ENCODE results near the gene UBE2V1.

The UBE2V1 gene

GRCh38 chr20:50068041-50068651 is 44.8 kb downstream of the UBE2V1 start:
- no peak for TF ChIP-seq CREB1 (IDR thresholded peaks at IDR 0.05; ENCODE audit: low read depth)
- TF ChIP-seq EGR1 (IDR thresholded peaks at IDR 0.05) = no peak
- no peak for TF ChIP-seq USF1 (IDR thresholded peaks at IDR 0.05)
- no peak for TF ChIP-seq CEBPB (IDR thresholded peaks at IDR 0.05)
- TF ChIP-seq, protein P1, sequence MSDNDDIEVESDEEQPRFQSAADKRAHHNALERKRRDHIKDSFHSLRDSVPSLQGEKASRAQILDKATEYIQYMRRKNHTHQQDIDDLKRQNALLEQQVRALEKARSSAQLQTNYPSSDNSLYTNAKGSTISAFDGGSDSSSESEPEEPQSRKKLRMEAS (IDR thresholded peaks at IDR 0.05) = no peak
- no peak for TF ChIP-seq TCF12 (IDR thresholded peaks at IDR 0.05; ENCODE audit: low read depth)
- no peak for TF ChIP-seq TEAD4 (IDR thresholded peaks at IDR 0.05)
- TF ChIP-seq ZBTB7A (IDR thresholded peaks at IDR 0.05; ENCODE audit: low read depth) = no peak
- TF ChIP-seq EP300 (IDR thresholded peaks at IDR 0.05; ENCODE audit: borderline replicate concordance) = no peak
- no peak for TF ChIP-seq RAD21 (IDR thresholded peaks at IDR 0.05; ENCODE audit: low read depth)

GRCh38 chr20:50067461-50067860 is 45.5 kb downstream of the UBE2V1 start:
- TF ChIP-seq EP300 (IDR thresholded peaks at IDR 0.05; ENCODE audit: borderline replicate concordance) (no peak), ZBTB7A (IDR thresholded peaks at IDR 0.05; ENCODE audit: low read depth) (no peak), EGR1 (IDR thresholded peaks at IDR 0.05) (no peak), REST (IDR thresholded peaks at IDR 0.05; ENCODE audit: low read depth) (no peak), TCF12 (IDR thresholded peaks at IDR 0.05; ENCODE audit: low read depth) (no peak)
- TF ChIP-seq, protein P1 (IDR thresholded peaks at IDR 0.05) = no peak

DNA sequence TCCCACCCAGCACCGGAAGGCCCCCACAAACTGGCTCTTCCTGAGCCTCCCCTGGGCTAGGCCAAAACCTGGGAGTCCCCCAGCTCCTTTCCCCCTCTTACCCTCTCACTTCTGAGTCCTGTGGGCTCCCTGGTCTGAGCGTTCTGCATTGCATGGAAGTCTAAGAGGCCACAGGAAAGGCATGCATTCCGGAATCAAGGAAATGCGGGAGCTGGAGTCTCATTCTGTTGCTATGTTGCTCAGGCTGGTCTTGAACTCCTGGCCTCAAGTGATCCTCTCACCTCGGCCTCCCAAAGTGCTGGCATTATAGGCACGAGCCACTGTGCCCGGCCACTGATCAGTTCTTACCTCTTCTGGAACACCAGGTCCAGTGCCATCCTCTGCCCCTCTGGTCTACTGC is 45.9 kb downstream of the UBE2V1 start:
- TF ChIP-seq REST (IDR thresholded peaks at IDR 0.05; ENCODE audit: low read depth) (no peak), FOXM1 (IDR thresholded peaks at IDR 0.05; ENCODE audit: borderline replicate concordance, low read depth) (no peak), RAD21 (IDR thresholded peaks at IDR 0.05; ENCODE audit: low read depth) (no peak), TAF1 (IDR thresholded peaks at IDR 0.05; ENCODE audit: low read depth) (no peak), CREB1 (IDR thresholded peaks at IDR 0.05; ENCODE audit: low read depth) (no peak), NFIC (IDR thresholded peaks at IDR 0.05) (no peak)

- TF ChIP-seq YY1 (IDR thresholded peaks at IDR 0.05; ENCODE audit: low read depth) (no peak), FOXM1 (IDR thresholded peaks at IDR 0.05; ENCODE audit: borderline replicate concordance, low read depth) (no peak), EP300 (IDR thresholded peaks at IDR 0.05; ENCODE audit: borderline replicate concordance) (no peak), TAF1 (IDR thresholded peaks at IDR 0.05; ENCODE audit: low read depth) (no peak), CREB1 (IDR thresholded peaks at IDR 0.05; ENCODE audit: low read depth) (no peak), TCF12 (IDR thresholded peaks at IDR 0.05; ENCODE audit: low read depth) (no peak), REST (IDR thresholded peaks at IDR 0.05; ENCODE audit: low read depth) (no peak), ZBTB7A (IDR thresholded peaks at IDR 0.05; ENCODE audit: low read depth) (no peak), USF1 (IDR thresholded peaks at IDR 0.05) (no peak), NFIC (IDR thresholded peaks at IDR 0.05) (no peak), TEAD4 (IDR thresholded peaks at IDR 0.05) (no peak), RAD21 (IDR thresholded peaks at IDR 0.05; ENCODE audit: low read depth) (no peak), EGR1 (IDR thresholded peaks at IDR 0.05) (no peak), CEBPB (IDR thresholded peaks at IDR 0.05) (no peak)
- TF ChIP-seq, protein P1 (IDR thresholded peaks at IDR 0.05) = no peak
Measured at GRCh38 chr20:50066161-50066834, 46.7 kb downstream of the UBE2V1 start.

Data from Ishikawa (cell line).